HL-60 (cell line): ENCODE data around the gene HYAL1.
A peak's percentile ranks its signal among the peaks of the same experiment; 100 is the strongest.

Experiments used
- DNase-seq, 2 experiments: peaks; one replicate each; pipeline ENCODE4 v3.0.0-alpha.2; 2010 to 2020; ENCODE audit warnings: low read depth in 1 of 2, low spot score in 1 of 2
- H3K27ac ChIP-seq: fragments of 250-450 bp; sonication (Bioruptor Pico); replicated peaks from 2 replicates; pipeline ENCODE4 v1.5.1; 2020; ENCODE audit warnings: mild to moderate bottlenecking, moderate library complexity
- H3K27me3 ChIP-seq: fragments of 250-450 bp; sonication (Bioruptor Pico); 2 replicates; pipeline ENCODE4 v1.5.1; 2021; ENCODE audit warnings: mild to moderate bottlenecking, moderate library complexity; ENCODE audit not compliant: insufficient read depth, poor library complexity, severe bottlenecking
- H3K4me3 ChIP-seq: replicated peaks from 2 replicates; pipeline ENCODE4 v1.5.1; 2011; ENCODE audit warnings: mild to moderate bottlenecking, control low read depth, low read length; ENCODE audit not compliant: insufficient read depth
- CTCF ChIP-seq: IDR thresholded peaks from one replicate; pipeline ENCODE4 v1.5.1; 2011; ENCODE audit warnings: low read length, control low read depth, inconsistent platforms; ENCODE audit not compliant: insufficient read depth
- GABPA ChIP-seq: IDR thresholded peaks from 2 replicates; pipeline ENCODE4 v1.6.1; 2012; ENCODE audit warnings: low read depth
- POLR2AphosphoS5 ChIP-seq: IDR thresholded peaks from 2 replicates; pipeline ENCODE4 v1.6.1; 2012; ENCODE audit warnings: low read depth
- REST ChIP-seq: IDR thresholded peaks from 2 replicates; pipeline ENCODE4 v1.6.1; 2012; ENCODE audit warnings: low read depth; ENCODE audit not compliant: insufficient replicate concordance
- SPI1 ChIP-seq: IDR thresholded peaks from 2 replicates; pipeline ENCODE4 v1.6.1; 2012; ENCODE audit warnings: low read depth, mild to moderate bottlenecking, borderline replicate concordance

Gene HYAL1

GRCh38 chr3:50260027-50260941, 43.1 kb downstream of the HYAL1 start:
- Histone ChIP-seq H3K27ac (no peak overlapping the region), H3K4me3 (peak overlapping the region; percentile 43), H3K27me3 (no peaks in the 10 kb centered on the region)
- DNase-seq, result peak; percentile 76 to 80
- TF ChIP-seq GABPA, result no peak
- TF ChIP-seq SPI1, result no peak
- no peak for TF ChIP-seq REST
- TF ChIP-seq POLR2AphosphoS5, result peak; percentile 79
- peak; percentile 79 for TF ChIP-seq CTCF

GRCh38 chr3:50259432-50260026, 43.8 kb downstream of the HYAL1 start:
- H3K27ac ChIP-seq, result no peak overlapping the region
- no peak for DNase-seq
- no peak for TF ChIP-seq POLR2AphosphoS5
- no peak for TF ChIP-seq SPI1
- no peak for TF ChIP-seq GABPA
- TF ChIP-seq CTCF, result no peak
- TF ChIP-seq REST, result no peak
- H3K27me3 ChIP-seq, result no peaks in the 10 kb centered on the region
- no peak overlapping the region for H3K4me3 ChIP-seq

GRCh38 chr3:50258979-50259378, 44.4 kb downstream of the HYAL1 start:
- DNase-seq, result peak in 1 of 2 experiments; percentile 16
- H3K4me3 ChIP-seq, result no peak overlapping the region
- no peak for TF ChIP-seq REST
- TF ChIP-seq GABPA, result no peak
- no peak for TF ChIP-seq CTCF
- TF ChIP-seq SPI1, result no peak
- no peak for TF ChIP-seq POLR2AphosphoS5
- no peak overlapping the region for H3K27ac ChIP-seq
- H3K27me3 ChIP-seq, result no peaks in the 10 kb centered on the region
